ENCODE data around the gene CAPN9.
A peak's percentile ranks its signal among the peaks of the same experiment; 100 is the strongest.

Gene CAPN9

GRCh38 chr1:230793463-230793745, 46.2 kb downstream of the CAPN9 start:
- no peak for TF ChIP-seq CTCF (IDR thresholded peaks at IDR 0.05; ENCODE audit: insufficient read depth, low read depth, low read length, missing control alignments)
- DNase-seq (ENCODE audit: low read depth), result no peak
- H3K4me3 ChIP-seq (ENCODE audit: low read depth, low read length), result no peak overlapping the region

GRCh38 chr1:230794431-230794830, 47.2 kb downstream of the CAPN9 start:
- no peak for DNase-seq (ENCODE audit: low read depth)
- no peak overlapping the region for H3K4me3 ChIP-seq (ENCODE audit: low read depth, low read length)
- TF ChIP-seq CTCF (IDR thresholded peaks at IDR 0.05; ENCODE audit: insufficient read depth, low read depth, low read length, missing control alignments), result no peak

- DNase-seq (ENCODE audit: low read depth), result no peak
- no peak for TF ChIP-seq CTCF (IDR thresholded peaks at IDR 0.05; ENCODE audit: insufficient read depth, low read depth, low read length, missing control alignments)
- no peak overlapping the region for H3K4me3 ChIP-seq (ENCODE audit: low read depth, low read length)
Measured at GRCh38 chr1:230794871-230795605, 47.9 kb downstream of the CAPN9 start.

- DNase-seq (ENCODE audit: low read depth), result no peak
- no peak overlapping the region for H3K4me3 ChIP-seq (ENCODE audit: low read depth, low read length)
- no peak for TF ChIP-seq CTCF (IDR thresholded peaks at IDR 0.05; ENCODE audit: insufficient read depth, low read depth, low read length, missing control alignments)
Measured at GRCh38 chr1:230796626-230797025, 49.4 kb downstream of the CAPN9 start.

- H3K4me3 ChIP-seq (ENCODE audit: low read depth, low read length), result no peak overlapping the region
- TF ChIP-seq CTCF (IDR thresholded peaks at IDR 0.05; ENCODE audit: insufficient read depth, low read depth, low read length, missing control alignments), result no peak
- DNase-seq (ENCODE audit: low read depth), result no peak
Measured at GRCh38 chr1:230797376-230797920, 50.3 kb downstream of the CAPN9 start.

- peak; percentile 22 for DNase-seq (ENCODE audit: low read depth)
- no peak overlapping the region for H3K4me3 ChIP-seq (ENCODE audit: low read depth, low read length)
- peak; percentile 20 for TF ChIP-seq CTCF (IDR thresholded peaks at IDR 0.05; ENCODE audit: insufficient read depth, low read depth, low read length, missing control alignments)
Measured at GRCh38 chr1:230797942-230798365, 50.8 kb downstream of the CAPN9 start.

- no peak for TF ChIP-seq CTCF (IDR thresholded peaks at IDR 0.05; ENCODE audit: insufficient read depth, low read depth, low read length, missing control alignments)
- no peak overlapping the region for H3K4me3 ChIP-seq (ENCODE audit: low read depth, low read length)
Measured at GRCh38 chr1:230798491-230798890, 51.3 kb downstream of the CAPN9 start.

More at GRCh38 chr1:230798491-230798890, 51.3 kb downstream of the CAPN9 start:
- no peak for DNase-seq (ENCODE audit: low read depth)

Data from GM12865 (cell line).